ENCODE data around the gene TOLLIP.

GRCh38 chr11:1310318-1310687 lies 871 bp upstream of the TOLLIP start:
- TF ChIP-seq ZNF586 (CRISPR knock-in tag; conservative IDR thresholded peaks at IDR 0.05) (no peak), EP300 (IDR thresholded peaks at IDR 0.05; ENCODE audit: low read length) (no peak), ZNF76 (CRISPR knock-in tag; IDR thresholded peaks at IDR 0.05; ENCODE audit: borderline replicate concordance) (no peak), TEAD2 (tag; IDR thresholded peaks at IDR 0.05) (no peak), EGR1 (conservative IDR thresholded peaks at IDR 0.05) (no peak), CTCF (IDR thresholded peaks at IDR 0.05 in 2 of 3, conservative IDR thresholded peaks at IDR 0.05 in 1 of 3; ENCODE audit: insufficient read depth in 2 of 3, low read depth in 1 of 3, low read length in 3 of 3) (no peak)

Measured in K562 (cell line).